ENCODE data around the gene CCDC138. TPM values are rescaled to one million over a fixed set of nuclear protein-coding genes. Genes with fewer than 3 reads are reported as not detected.

The CCDC138 gene
- total and polyA plus RNA-seq, 2 of the 13 experiments (the other 11 are each of a cell fraction or from before 2014, with no cell fraction given): 5.6 to 32.5 TPM

DNA sequence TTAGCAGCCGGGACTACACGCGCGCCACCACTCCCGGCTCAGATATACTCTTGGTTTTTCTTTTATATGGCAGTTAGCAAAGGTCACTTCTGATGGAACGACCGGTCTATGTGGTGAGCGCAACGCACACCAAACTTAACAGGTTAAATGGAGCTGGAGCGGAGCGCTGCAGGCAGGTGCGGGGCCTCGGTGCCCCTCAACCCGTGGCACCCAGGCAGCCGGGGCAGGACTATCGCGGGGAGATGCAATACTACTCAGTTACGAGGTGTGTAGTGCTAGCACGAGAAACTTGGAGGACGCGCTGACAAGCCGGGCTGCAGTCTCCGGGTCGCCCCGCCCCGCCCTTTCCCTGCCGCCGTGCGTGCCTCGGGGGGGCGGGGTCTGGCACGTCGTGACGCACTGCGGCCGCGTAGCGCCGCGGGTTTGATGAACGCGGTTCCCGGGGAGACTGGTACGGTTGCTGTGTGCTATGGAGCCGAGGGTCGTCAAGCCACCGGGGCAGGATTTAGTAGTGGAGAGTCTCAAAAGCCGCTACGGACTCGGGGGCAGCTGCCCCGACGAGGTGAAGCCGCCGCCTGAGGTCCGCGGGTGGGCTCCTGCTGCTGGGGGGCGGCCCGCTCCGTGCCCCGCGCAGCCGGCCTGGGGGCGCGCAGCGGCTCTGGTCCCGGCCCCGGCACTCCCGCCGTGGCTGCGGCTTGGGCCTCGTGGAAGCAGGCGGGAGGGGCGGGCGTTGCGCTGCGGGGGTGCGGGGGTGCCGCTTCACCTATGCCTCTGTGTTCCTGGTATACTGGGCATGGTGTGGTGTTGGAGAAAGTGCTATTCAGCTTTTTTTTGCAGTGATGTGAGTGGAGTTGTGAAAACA, at the start of gene CCDC138 (continued):
- TF ChIP-seq, protein P1, sequence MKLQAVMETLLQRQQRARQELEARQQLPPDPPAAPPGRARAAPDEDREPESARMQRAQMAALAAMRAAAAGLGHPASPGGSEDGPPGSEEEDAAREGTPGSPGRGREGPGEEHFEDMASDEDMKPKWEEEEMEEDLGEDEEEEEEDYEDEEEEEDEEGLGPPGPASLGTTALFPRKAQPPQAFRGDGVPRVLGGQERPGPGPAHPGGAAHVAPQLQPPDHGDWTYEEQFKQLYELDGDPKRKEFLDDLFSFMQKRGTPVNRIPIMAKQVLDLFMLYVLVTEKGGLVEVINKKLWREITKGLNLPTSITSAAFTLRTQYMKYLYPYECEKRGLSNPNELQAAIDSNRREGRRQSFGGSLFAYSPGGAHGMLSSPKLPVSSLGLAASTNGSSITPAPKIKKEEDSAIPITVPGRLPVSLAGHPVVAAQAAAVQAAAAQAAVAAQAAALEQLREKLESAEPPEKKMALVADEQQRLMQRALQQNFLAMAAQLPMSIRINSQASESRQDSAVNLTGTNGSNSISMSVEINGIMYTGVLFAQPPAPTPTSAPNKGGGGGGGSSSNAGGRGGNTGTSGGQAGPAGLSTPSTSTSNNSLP (IDR thresholded peaks at IDR 0.05; ENCODE audit: low read depth, low read length): no peak
- TF ChIP-seq MIXL1 (CRISPR knock-in tag; IDR thresholded peaks at IDR 0.05) (peak; percentile 62; the same call in 1 of the 2 replicates), BRD4 (CRISPR knock-in tag; IDR thresholded peaks at IDR 0.05) (no peak), ZNF652 (CRISPR knock-in tag; IDR thresholded peaks at IDR 0.05; ENCODE audit: borderline replicate concordance, low read depth) (no peak), CBX2 (IDR thresholded peaks at IDR 0.05; ENCODE audit: low read depth, low read length) (no peak), CBX2 (CRISPR knock-in tag; IDR thresholded peaks at IDR 0.05; ENCODE audit: low read depth) (no peak), ZNF792 (CRISPR knock-in tag; IDR thresholded peaks at IDR 0.05) (peak; percentile 94), ZNF577 (CRISPR knock-in tag; IDR thresholded peaks at IDR 0.05; ENCODE audit: borderline replicate concordance, low read depth) (no peak), KLF11 (CRISPR knock-in tag; IDR thresholded peaks at IDR 0.05) (peak; percentile 72), ESRRA (CRISPR knock-in tag; IDR thresholded peaks at IDR 0.05; ENCODE audit: low read depth) (no peak), RXRA (CRISPR knock-in tag; IDR thresholded peaks at IDR 0.05) (peak; percentile 84; the same call in 1 of the 2 replicates), ZSCAN9 (CRISPR knock-in tag; IDR thresholded peaks at IDR 0.05; ENCODE audit: borderline replicate concordance) (peak; percentile 86; the same call in 1 of the 2 replicates), ZNF776 (CRISPR knock-in tag; IDR thresholded peaks at IDR 0.05) (peak; percentile 93), TCF12 (IDR thresholded peaks at IDR 0.05) (no peak), TCF12 (CRISPR knock-in tag; IDR thresholded peaks at IDR 0.05) (no peak; the same call in 1 of the 2 replicates), MAFK (conservative IDR thresholded peaks at IDR 0.05 in 1 of 2, IDR thresholded peaks at IDR 0.05 in 1 of 2; ENCODE audit: low read length in 2 of 2) (peak; percentile 38 to 41; a peak in 3 of 4 replicates), ZNF207 (IDR thresholded peaks at IDR 0.05; ENCODE audit: borderline replicate concordance) (no peak), NBN (conservative IDR thresholded peaks at IDR 0.05) (no peak)
- TF ChIP-seq, protein P2, sequence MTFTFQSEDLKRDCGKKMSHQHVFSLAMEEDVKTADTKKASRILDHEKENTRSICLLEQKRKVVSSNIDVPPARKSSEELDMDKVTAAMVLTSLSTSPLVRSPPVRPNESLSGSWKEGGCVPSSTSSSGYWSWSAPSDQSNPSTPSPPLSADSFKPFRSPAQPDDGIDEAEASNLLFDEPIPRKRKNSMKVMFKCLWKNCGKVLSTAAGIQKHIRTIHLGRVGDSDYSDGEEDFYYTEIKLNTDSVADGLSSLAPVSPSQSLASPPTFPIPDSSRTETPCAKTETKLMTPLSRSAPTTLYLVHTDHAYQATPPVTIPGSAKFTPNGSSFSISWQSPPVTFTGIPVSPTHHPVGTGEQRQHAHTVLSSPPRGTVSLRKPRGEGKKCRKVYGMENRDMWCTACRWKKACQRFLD (CRISPR knock-in tag; IDR thresholded peaks at IDR 0.05; ENCODE audit: borderline replicate concordance): no peak
- TF ChIP-seq, protein P3, sequence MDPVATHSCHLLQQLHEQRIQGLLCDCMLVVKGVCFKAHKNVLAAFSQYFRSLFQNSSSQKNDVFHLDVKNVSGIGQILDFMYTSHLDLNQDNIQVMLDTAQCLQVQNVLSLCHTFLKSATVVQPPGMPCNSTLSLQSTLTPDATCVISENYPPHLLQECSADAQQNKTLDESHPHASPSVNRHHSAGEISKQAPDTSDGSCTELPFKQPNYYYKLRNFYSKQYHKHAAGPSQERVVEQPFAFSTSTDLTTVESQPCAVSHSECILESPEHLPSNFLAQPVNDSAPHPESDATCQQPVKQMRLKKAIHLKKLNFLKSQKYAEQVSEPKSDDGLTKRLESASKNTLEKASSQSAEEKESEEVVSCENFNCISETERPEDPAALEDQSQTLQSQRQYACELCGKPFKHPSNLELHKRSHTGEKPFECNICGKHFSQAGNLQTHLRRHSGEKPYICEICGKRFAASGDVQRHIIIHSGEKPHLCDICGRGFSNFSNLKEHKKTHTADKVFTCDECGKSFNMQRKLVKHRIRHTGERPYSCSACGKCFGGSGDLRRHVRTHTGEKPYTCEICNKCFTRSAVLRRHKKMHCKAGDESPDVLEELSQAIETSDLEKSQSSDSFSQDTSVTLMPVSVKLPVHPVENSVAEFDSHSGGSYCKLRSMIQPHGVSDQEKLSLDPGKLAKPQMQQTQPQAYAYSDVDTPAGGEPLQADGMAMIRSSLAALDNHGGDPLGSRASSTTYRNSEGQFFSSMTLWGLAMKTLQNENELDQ (CRISPR knock-in tag; IDR thresholded peaks at IDR 0.05; ENCODE audit: borderline replicate concordance): no peak
- TF ChIP-seq, protein P4, sequence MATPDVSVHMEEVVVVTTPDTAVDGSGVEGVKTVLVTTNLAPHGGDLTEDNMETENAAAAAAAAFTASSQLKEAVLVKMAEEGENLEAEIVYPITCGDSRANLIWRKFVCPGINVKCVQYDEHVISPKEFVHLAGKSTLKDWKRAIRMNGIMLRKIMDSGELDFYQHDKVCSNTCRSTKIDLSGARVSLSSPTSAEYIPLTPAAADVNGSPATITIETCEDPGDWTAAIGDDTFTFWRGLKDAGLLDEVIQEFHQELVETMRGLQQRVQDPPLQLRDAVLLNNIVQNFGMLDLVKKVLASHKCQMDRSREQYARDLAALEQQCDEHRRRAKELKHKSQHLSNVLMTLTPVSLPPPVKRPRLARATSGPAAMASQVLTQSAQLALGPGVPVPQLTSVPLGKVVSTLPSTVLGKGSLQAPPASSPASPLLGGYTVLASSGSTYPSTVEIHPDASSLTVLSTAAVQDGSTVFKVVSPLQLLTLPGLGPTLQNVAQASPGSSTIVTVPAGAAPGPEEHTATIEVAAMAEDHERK (CRISPR knock-in tag; IDR thresholded peaks at IDR 0.05; ENCODE audit: low read depth): peak; percentile 99
- TF ChIP-seq, protein P5, sequence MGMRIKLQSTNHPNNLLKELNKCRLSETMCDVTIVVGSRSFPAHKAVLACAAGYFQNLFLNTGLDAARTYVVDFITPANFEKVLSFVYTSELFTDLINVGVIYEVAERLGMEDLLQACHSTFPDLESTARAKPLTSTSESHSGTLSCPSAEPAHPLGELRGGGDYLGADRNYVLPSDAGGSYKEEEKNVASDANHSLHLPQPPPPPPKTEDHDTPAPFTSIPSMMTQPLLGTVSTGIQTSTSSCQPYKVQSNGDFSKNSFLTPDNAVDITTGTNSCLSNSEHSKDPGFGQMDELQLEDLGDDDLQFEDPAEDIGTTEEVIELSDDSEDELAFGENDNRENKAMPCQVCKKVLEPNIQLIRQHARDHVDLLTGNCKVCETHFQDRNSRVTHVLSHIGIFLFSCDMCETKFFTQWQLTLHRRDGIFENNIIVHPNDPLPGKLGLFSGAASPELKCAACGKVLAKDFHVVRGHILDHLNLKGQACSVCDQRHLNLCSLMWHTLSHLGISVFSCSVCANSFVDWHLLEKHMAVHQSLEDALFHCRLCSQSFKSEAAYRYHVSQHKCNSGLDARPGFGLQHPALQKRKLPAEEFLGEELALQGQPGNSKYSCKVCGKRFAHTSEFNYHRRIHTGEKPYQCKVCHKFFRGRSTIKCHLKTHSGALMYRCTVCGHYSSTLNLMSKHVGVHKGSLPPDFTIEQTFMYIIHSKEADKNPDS (CRISPR knock-in tag; IDR thresholded peaks at IDR 0.05): no peak

All from HepG2 (cell line).